ENCODE data around the gene GNAZ. TPM values are rescaled to one million over a fixed set of nuclear protein-coding genes. Genes with fewer than 3 reads are reported as not detected.
A peak's percentile ranks its signal among the peaks of the same experiment; 100 is the strongest.

Gene GNAZ
- total RNA-seq, 1 experiment from 2014 or later = 5.0 TPM

DNA sequence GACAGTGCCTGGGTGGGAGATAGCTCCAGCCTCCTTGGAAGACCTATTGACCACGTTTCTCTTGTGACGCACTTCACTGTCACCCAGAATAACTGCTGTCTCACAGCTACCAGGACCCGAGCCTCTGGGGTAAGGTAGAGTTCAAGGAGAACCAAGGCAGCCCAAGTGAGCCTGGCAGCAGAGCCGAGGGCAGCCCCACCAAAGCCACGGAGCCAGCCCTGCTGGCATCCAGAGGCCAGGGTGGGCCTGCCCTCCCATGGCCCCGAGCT lies 38.7 kb downstream of the GNAZ start:
- Histone ChIP-seq H3T11ph (ENCODE audit: low read length) (no peak overlapping the region), H3K9me3 (ENCODE audit: control insufficient read depth, low read depth, low read length) (no peaks in the 10 kb centered on the region), H2BK12ac (ENCODE audit: insufficient read length, low read depth, low read length) (no peak overlapping the region), H3K9ac (ENCODE audit: extremely low read depth, insufficient read length, low read length) (no peak overlapping the region), H4K20me1 (ENCODE audit: control insufficient read depth, insufficient read depth, insufficient read length) (no peaks in the 10 kb centered on the region), H2AK5ac (ENCODE audit: insufficient read length, low read length) (no peak overlapping the region), H4K8ac (replicated peaks; ENCODE audit: insufficient read length, low read depth, low read length) (no peak overlapping the region), H2BK5ac (ENCODE audit: insufficient read length, low read length) (no peak overlapping the region), H3K23ac (ENCODE audit: insufficient read length, low read depth, low read length) (no peak overlapping the region), H2AFZ (ENCODE audit: low read length) (no peak overlapping the region), H3K56ac (ENCODE audit: insufficient read length, low read depth, low read length) (no peak overlapping the region), H3K18ac (ENCODE audit: insufficient read length, low read depth, low read length) (no peak overlapping the region), H3K27me3 (ENCODE audit: insufficient read depth, low read length) (no peaks in the 10 kb centered on the region; the same call in 1 of the 2 replicates), H2BK15ac (ENCODE audit: low read depth, low read length) (no peak overlapping the region), H3K4me1 (ENCODE audit: insufficient read depth, low read length) (no peaks in the 10 kb centered on the region), H3K23me2 (ENCODE audit: insufficient read length, low read depth, low read length, poor library complexity, severe bottlenecking) (no peaks in the 10 kb centered on the region), H3K14ac (ENCODE audit: insufficient read depth, low read length) (no peak overlapping the region; the same call in 1 of the 2 replicates), H3K4ac (ENCODE audit: low read depth, low read length) (no peak overlapping the region), H4K5ac (ENCODE audit: insufficient read length, low read depth, low read length) (no peak overlapping the region), H2BK120ac (ENCODE audit: low read depth, low read length, poor library complexity, severe bottlenecking) (no peak overlapping the region), H3K79me1 (ENCODE audit: insufficient read depth, low read depth, low read length, poor library complexity, severe bottlenecking) (no peaks in the 10 kb centered on the region), H3K4me2 (ENCODE audit: insufficient read depth, insufficient read length, low read length) (no peak overlapping the region), H4K91ac (ENCODE audit: insufficient read length, low read depth, low read length) (no peak overlapping the region), H3K27ac (ENCODE audit: insufficient read length, low read depth, low read length) (no peak overlapping the region), H3K79me2 (ENCODE audit: insufficient read depth, low read length) (no peaks in the 10 kb centered on the region), H2BK20ac (ENCODE audit: low read depth, low read length, poor library complexity, severe bottlenecking) (no peak overlapping the region)
- no peak for DNase-seq
- no CpG with 5 or more reads among the region's 6 CpGs for WGBS (ENCODE audit: extremely low coverage, insufficient read length, low lambda C conversion rate)
- Mint-ChIP-seq H3K27ac (peak overlapping the region in 1 of 3 experiments; percentile 66; a peak in 1 of 7 replicates), H3K9me3 (no peaks in the 10 kb centered on the region), H3K36me3 (ENCODE audit: insufficient read depth in 1 of 3, low read depth in 3 of 3) (no peaks in the 10 kb centered on the region), H3K4me1 (peaks cover 4% of the 10 kb centered on the region in 2 experiments; a peak in 3 of 4 replicates), H3K4me3 (no peak overlapping the region), H3K27me3 (ENCODE audit: low read depth) (peaks cover 22% of the 10 kb centered on the region)
- TF ChIP-seq CTCF (conservative IDR thresholded peaks at IDR 0.05) = no peak
